Measurements from ENCODE around the gene SPTLC3.

Gene SPTLC3

GRCh38 chr20:13125486-13125885, 116.7 kb downstream of the SPTLC3 start:
- in situ Hi-C loops (cut with MboI; ENCODE audit: low sequenced_read_pairs), result no loop called here

- in situ Hi-C loops (cut with MboI; ENCODE audit: low sequenced_read_pairs), result no loop called here
Measured at GRCh38 chr20:13128173-13128572, 119.4 kb downstream of the SPTLC3 start.

- in situ Hi-C loops (cut with MboI; ENCODE audit: low sequenced_read_pairs), result no loop called here
Measured at GRCh38 chr20:13130061-13130706, 121.4 kb downstream of the SPTLC3 start.

- in situ Hi-C loops (cut with MboI; ENCODE audit: low sequenced_read_pairs), result no loop called here
Measured at GRCh38 chr20:13130707-13131103, 121.9 kb downstream of the SPTLC3 start.

GRCh38 chr20:13131688-13132087, 122.9 kb downstream of the SPTLC3 start:
- in situ Hi-C loops (cut with MboI; ENCODE audit: low sequenced_read_pairs), result no loop called here

GRCh38 chr20:13139459-13140150, 130.8 kb downstream of the SPTLC3 start:
- in situ Hi-C loops (cut with MboI; ENCODE audit: low sequenced_read_pairs), result no loop called here

GRCh38 chr20:13140201-13140600, 131.4 kb downstream of the SPTLC3 start:
- in situ Hi-C loops (cut with MboI; ENCODE audit: low sequenced_read_pairs), result no loop called here

- in situ Hi-C loops (cut with MboI; ENCODE audit: low sequenced_read_pairs), result no loop called here
Measured at GRCh38 chr20:13140775-13141174, 132.0 kb downstream of the SPTLC3 start.

GRCh38 chr20:13141546-13141945, 132.8 kb downstream of the SPTLC3 start:
- in situ Hi-C loops (cut with MboI; ENCODE audit: low sequenced_read_pairs), result no loop called here

GRCh38 chr20:13142143-13142542, 133.4 kb downstream of the SPTLC3 start:
- in situ Hi-C loops (cut with MboI; ENCODE audit: low sequenced_read_pairs), result no loop called here

GRCh38 chr20:13147071-13147963, 138.5 kb downstream of the SPTLC3 start:
- in situ Hi-C loops (cut with MboI; ENCODE audit: low sequenced_read_pairs), result no loop called here

- in situ Hi-C loops (cut with MboI; ENCODE audit: low sequenced_read_pairs), result no loop called here
Measured at GRCh38 chr20:13147971-13148370, 139.2 kb downstream of the SPTLC3 start.

- in situ Hi-C loops (cut with MboI; ENCODE audit: low sequenced_read_pairs), result no loop called here
Measured at GRCh38 chr20:13148402-13148801, 139.6 kb downstream of the SPTLC3 start.

GRCh38 chr20:13148961-13149360, 140.2 kb downstream of the SPTLC3 start:
- in situ Hi-C loops (cut with MboI; ENCODE audit: low sequenced_read_pairs), result no loop called here

- in situ Hi-C loops (cut with MboI; ENCODE audit: low sequenced_read_pairs), result no loop called here
Measured at GRCh38 chr20:13149371-13150105, 140.8 kb downstream of the SPTLC3 start.

GRCh38 chr20:13158369-13158768, 149.6 kb downstream of the SPTLC3 start:
- in situ Hi-C loops (cut with MboI; ENCODE audit: low sequenced_read_pairs), result no loop called here

GRCh38 chr20:13159889-13160288, 151.1 kb downstream of the SPTLC3 start:
- in situ Hi-C loops (cut with MboI; ENCODE audit: low sequenced_read_pairs), result no loop called here

- in situ Hi-C loops (cut with MboI; ENCODE audit: low sequenced_read_pairs), result no loop called here
Measured at GRCh38 chr20:13165203-13165602, 156.4 kb downstream of the SPTLC3 start.

- in situ Hi-C loops (cut with MboI; ENCODE audit: low sequenced_read_pairs), result no loop called here
Measured at GRCh38 chr20:13166011-13166410, 157.2 kb downstream of the SPTLC3 start.

GRCh38 chr20:13166437-13166836, 157.7 kb downstream of the SPTLC3 start:
- in situ Hi-C loops (cut with MboI; ENCODE audit: low sequenced_read_pairs), result no loop called here

- in situ Hi-C loops (cut with MboI; ENCODE audit: low sequenced_read_pairs), result no loop called here
Measured at GRCh38 chr20:13169086-13169485, 160.3 kb downstream of the SPTLC3 start.

Data from hTERT RPE-1 (cell line).